Esophagus squamous epithelium (tissue), 5 donors: ENCODE measurements around the gene PRSS36. TPM values are rescaled to one million over a fixed set of nuclear protein-coding genes. Genes with fewer than 3 reads are reported as not detected.
A peak's percentile ranks its signal among the peaks of the same experiment; 100 is the strongest.

Experiments used
- DNase-seq: peaks from one replicate; lab custom pipeline; 2025; lab: John Stamatoyannopoulos, UW
- H3K27ac ChIP-seq, 4 donors: fragments of 200-600 bp; sonication (generic); one replicate each; pipeline ENCODE4 v1.5.1; 2016 to 2019; ENCODE audit warnings: mild to moderate bottlenecking in 1 of 4
- H3K27me3 ChIP-seq, 4 donors: fragments of 200-600 bp; sonication (generic); 1 replicate in 3 of 4; 2 replicates in 1 of 4; pipeline versions ENCODE4 v1.5.1 to v1.6.0; 2017 to 2021; ENCODE audit warnings: antibody characterized with exemption in 1 of 4
- H3K36me3 ChIP-seq, 3 donors: fragments of 200-600 bp; sonication (generic); one replicate each; pipeline ENCODE4 v1.5.1; 2016 to 2019
- H3K4me1 ChIP-seq, 3 donors: fragments of 200-600 bp; sonication (generic); one replicate each; pipeline ENCODE4 v1.5.1; 2017 to 2019
- H3K4me3 ChIP-seq, 4 donors: fragments of 200-600 bp; sonication (generic); 1 replicate in 3 of 4; 2 replicates in 1 of 4; pipeline ENCODE4 v1.5.1; 2016 to 2019; ENCODE audit warnings: mild to moderate bottlenecking in 2 of 4, moderate library complexity in 1 of 4
- H3K9me3 ChIP-seq, 3 donors: fragments of 200-600 bp; sonication (generic); one replicate each; pipeline ENCODE4 v1.5.1; 2016 to 2019
- POLR2A ChIP-seq, 4 donors: fragments of 450-650 bp; IDR thresholded peaks; one replicate each; pipeline ENCODE4 v1.6.1; 2017; ENCODE audit warnings: antibody characterized with exemption in 4 of 4, mild to moderate bottlenecking in 4 of 4, moderate library complexity in 3 of 4
- WGBS, 2 donors: methylation state at CpG; one replicate each; pipeline ENCODE4 v1.1.5; 2018; 5-methylcytosine and 5-hydroxymethylcytosine counted together
- intact Hi-C: fragments of 100-400 bp; cut with DNase I; formaldehyde crosslinking; loops from one replicate; pipeline ENCODE4 v1.15.0; 2022
- total RNA-seq, 4 donors: library from RNA; depleted of rRNA; stranded (reverse); fragments of >200 nt; gene quantifications; one replicate each; pipeline ENCODE4 v1.1.0, GENCODE V29; 2016
- TF ChIP-seq, protein P1 (sequence below), 6 experiments: fragments of 450-650 bp in 4 of 6; fragments of 200-600 bp in 2 of 6; sonication (generic) in 2 of 6; IDR thresholded peaks; one replicate each; pipeline ENCODE4 v1.5.1; 2016 to 2019; ENCODE audit warnings: antibody characterized with exemption in 6 of 6, mild to moderate bottlenecking in 4 of 6, moderate library complexity in 4 of 6
- donor health status: DM: yes; HTN: yes; CAD: no.

Gene PRSS36
- total RNA-seq, 4 donors from 2014 or later, result 0.38 to 4.2 (median 1.9) TPM

DNA sequence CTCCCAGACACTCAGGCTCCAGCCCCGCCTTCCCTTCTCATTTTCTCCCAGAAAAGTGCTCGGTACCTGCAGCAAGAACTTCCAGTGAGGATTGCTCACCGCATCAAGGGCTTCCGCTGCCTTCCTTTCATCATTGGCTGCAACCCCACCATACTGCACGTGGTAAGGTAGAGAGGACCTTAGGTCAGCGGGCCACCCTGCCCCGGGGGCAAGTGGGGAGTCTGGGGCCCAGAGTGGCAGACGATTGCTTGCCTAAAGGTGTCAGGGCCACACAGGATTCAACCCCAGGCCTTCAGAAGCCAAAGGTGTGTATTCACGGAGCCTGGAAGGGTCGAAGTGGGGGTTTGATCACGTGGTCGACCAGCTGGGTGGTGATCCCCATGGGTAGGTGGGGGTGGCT is 40.2 kb downstream of the PRSS36 start:
- H3K4me3 ChIP-seq, result peak overlapping the region in 2 of 4 donors; percentile 96 to 100

GRCh38 chr16:31108794-31109558 is 40.9 kb downstream of the PRSS36 start:
- Histone ChIP-seq H3K9me3 (no peaks in the 10 kb centered on the region), H3K36me3 (peaks cover 17 to 36% (median 22%) of the 10 kb centered on the region in 3 donors), H3K4me1 (peaks cover 19 to 72% (median 33%) of the 10 kb centered on the region in 3 donors), H3K27ac (peak overlapping the region; percentile 88 to 96 (median 93)), H3K4me3 (peak overlapping the region; percentile 63 to 100 (median 97)), H3K27me3 (no peaks in the 10 kb centered on the region)
- DNase-seq, result no peak
- WGBS, 2 donors, result 39 to 62% methylated on average over 18 to 21 of the region's 57 CpGs
- intact Hi-C loops, result no loop called here
- TF ChIP-seq POLR2A (IDR thresholded peaks at IDR 0.05), result no peak
- TF ChIP-seq, protein P1, sequence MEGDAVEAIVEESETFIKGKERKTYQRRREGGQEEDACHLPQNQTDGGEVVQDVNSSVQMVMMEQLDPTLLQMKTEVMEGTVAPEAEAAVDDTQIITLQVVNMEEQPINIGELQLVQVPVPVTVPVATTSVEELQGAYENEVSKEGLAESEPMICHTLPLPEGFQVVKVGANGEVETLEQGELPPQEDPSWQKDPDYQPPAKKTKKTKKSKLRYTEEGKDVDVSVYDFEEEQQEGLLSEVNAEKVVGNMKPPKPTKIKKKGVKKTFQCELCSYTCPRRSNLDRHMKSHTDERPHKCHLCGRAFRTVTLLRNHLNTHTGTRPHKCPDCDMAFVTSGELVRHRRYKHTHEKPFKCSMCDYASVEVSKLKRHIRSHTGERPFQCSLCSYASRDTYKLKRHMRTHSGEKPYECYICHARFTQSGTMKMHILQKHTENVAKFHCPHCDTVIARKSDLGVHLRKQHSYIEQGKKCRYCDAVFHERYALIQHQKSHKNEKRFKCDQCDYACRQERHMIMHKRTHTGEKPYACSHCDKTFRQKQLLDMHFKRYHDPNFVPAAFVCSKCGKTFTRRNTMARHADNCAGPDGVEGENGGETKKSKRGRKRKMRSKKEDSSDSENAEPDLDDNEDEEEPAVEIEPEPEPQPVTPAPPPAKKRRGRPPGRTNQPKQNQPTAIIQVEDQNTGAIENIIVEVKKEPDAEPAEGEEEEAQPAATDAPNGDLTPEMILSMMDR (IDR thresholded peaks at IDR 0.05), result no peak

More for the DNA sequence above, 40.2 kb downstream of the PRSS36 start:
- peaks cover 19 to 79% (median 33%) of the 10 kb centered on the region in 3 donors for H3K4me1 ChIP-seq
- 82 to 100% methylated on average over 4 of the region's 12 CpGs for WGBS, 2 donors
- peaks cover 17 to 36% (median 22%) of the 10 kb centered on the region in 3 donors for H3K36me3 ChIP-seq
- intact Hi-C loops, result no loop called here
- no peak overlapping the region for H3K27ac ChIP-seq
- no peaks in the 10 kb centered on the region for H3K9me3 ChIP-seq
- H3K27me3 ChIP-seq, result no peaks in the 10 kb centered on the region
- TF ChIP-seq, protein P1 (IDR thresholded peaks at IDR 0.05), result no peak
- TF ChIP-seq POLR2A (IDR thresholded peaks at IDR 0.05), result no peak
- no peak for DNase-seq

DNA sequence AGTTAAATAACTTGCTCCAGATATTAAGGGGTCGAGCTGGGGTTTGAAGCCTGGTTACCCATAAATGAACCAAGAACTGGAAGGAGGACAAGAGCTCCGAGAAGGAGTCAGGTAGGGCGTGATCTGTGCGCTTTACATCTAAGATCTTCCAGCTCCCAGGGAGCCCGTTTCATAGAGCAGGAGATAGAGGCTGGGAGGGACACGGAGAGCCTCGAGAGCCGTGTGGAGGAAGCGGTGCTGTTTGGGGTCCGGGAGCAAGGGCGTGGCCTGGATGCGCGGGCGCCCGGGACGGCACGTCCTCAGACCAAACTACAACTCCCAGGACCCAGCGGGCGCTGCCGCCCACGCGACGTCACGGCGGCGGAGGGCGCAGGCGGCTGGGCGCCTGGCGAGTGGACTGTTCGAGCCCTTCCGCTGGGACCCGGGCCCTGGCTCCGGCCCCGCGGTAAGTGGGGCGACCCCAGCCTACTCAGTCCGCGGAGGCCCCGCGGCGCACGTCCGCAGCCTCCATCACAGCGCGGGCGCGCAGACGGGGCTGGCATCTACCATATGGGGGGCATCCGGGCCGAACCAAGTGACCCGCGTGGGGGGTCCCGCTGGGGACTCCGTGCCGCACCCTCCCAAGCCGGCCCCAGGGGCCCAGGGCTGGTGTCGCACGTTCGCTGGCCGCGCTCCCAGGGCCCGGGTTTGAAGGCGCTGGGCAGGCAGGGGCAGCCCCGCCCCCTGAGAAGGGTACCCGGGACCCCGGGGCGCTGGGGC is 41.7 kb downstream of the PRSS36 start, which contains the start of gene BCKDK:
TSS of gene BCKDK (plus strand) at position 352 of the 759 bp plus-strand sequence. CDS start 838 bp downstream, outside the sequence.
- Histone ChIP-seq H3K27me3 (no peaks in the 10 kb centered on the region), H3K36me3 (peaks cover 17 to 36% (median 22%) of the 10 kb centered on the region in 3 donors), H3K4me3 (peak within 1 kb of the TSS; percentile 63 to 100 (median 97)), H3K9me3 (no peaks in the 10 kb centered on the region), H3K4me1 (peaks cover 19 to 65% (median 27%) of the 10 kb centered on the region in 3 donors), H3K27ac (peak within 1 kb of the TSS; percentile 88 to 96 (median 93))
- intact Hi-C loops, result no loop called here
- TF ChIP-seq, protein P1 (IDR thresholded peaks at IDR 0.05), result no peak
- TF ChIP-seq POLR2A (IDR thresholded peaks at IDR 0.05), result peak in 1 of 4 donors; percentile 77
- WGBS, 2 donors, result 23 to 30% methylated on average over 5 to 10 of the region's 68 CpGs
- no peak for DNase-seq

DNA sequence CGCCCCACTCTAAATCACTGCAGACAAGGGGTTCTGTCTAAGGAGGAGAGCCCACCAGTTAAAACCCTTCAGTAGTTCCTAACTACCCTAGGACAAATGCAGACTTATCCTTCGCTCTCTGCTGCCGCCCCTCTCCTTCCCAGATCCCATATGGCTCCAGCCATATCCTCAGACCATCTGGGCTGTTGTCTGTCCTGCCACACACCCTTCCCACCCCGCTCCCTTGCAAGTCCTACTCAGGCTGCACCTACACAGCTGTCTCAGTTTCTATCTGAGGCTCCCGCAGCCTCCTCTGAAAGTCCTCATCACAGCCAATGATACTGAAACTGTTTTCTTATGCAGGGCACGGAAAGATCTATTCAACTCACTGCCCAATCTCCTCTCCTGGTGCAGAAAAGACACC is 42.4 kb downstream of the PRSS36 start:
- intact Hi-C loops, result no loop called here
- Histone ChIP-seq H3K27me3 (no peaks in the 10 kb centered on the region), H3K4me1 (peaks cover 18 to 57% (median 22%) of the 10 kb centered on the region in 3 donors), H3K9me3 (no peaks in the 10 kb centered on the region), H3K36me3 (peaks cover 17 to 34% (median 21%) of the 10 kb centered on the region in 3 donors), H3K27ac (peak overlapping the region in 2 of 4 donors; percentile 88 to 96), H3K4me3 (no peak overlapping the region)
- no peak for DNase-seq
- WGBS, 2 donors, result 86 to 91% methylated on average over 5 to 6 of the region's 6 CpGs
- TF ChIP-seq, protein P1 (IDR thresholded peaks at IDR 0.05), result no peak
- no peak for TF ChIP-seq POLR2A (IDR thresholded peaks at IDR 0.05)
